Adipose tissue (tissue), 3 donors: ENCODE measurements around the gene G2E3. TPM values are rescaled to one million over a fixed set of nuclear protein-coding genes. Genes with fewer than 3 reads are reported as not detected.
"Not testable (repeated sequence)": the region's sequence is repeated elsewhere in the genome, so short reads cannot be mapped to it uniquely, and the experiment has no call there.

Experiments used
- H3K27ac ChIP-seq: one replicate; pipeline ENCODE4 v1.5.1; 2013; ENCODE audit warnings: low read depth, low read length
- WGBS, 3 donors: extraction: QIAGEN DNeasy Blood & Tissue Kit; methylation state at CpG; one replicate each; pipeline ENCODE4 v1.1.7; 2013; 5-methylcytosine and 5-hydroxymethylcytosine counted together
- polyA plus RNA-seq, 3 donors: library from polyadenylated mRNA; stranded (reverse); fragments of 200-250 nt; gene quantifications; one replicate each; pipeline ENCODE4 v1.2.3, GENCODE V29; 2013
- donor health status: healthy with polysubstance abuse.
- donor health status: Bipolar disorder and iron deficiency.
- donor health status: healthy.

Gene G2E3
- polyA plus RNA-seq, 3 donors: 2.9 to 4.5 (median 4.2) TPM

DNA sequence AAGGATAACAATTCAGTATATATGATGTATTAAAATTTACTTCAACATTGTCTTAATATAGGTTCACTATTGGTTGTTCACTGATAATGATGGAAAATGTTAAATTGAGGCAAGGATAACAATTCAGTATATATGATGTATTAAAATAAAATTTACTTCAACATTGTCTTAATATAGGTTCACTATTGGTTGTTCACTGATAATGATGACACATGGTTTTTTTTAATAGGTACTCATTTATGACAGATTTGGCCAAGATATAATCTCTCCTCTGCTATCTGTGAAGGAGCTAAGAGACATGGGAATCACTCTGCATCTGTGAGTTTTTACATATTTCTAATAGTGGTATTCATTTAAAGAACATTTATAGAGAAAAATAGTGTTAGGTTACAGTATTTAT lies 71.3 kb downstream of the G2E3 start:
- no peak overlapping the region for H3K27ac ChIP-seq

DNA sequence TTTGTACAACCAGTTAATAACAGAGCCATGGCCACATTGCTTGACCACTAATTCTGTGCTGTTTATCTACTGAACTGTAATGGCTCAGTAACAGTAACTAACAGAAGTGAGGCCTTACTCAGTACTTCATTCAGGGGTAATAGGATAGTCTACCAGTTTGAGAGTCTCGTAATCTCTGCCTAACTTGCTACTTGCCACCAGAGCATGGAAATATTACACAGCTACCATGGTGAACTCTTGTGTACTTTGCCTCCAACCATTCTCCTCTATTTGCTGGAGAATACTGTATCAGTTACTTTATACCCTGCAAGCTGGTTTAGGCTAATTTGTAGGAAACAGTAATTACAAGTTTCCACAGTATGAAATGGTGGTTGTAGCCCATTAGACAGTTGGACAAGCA lies 73.8 kb downstream of the G2E3 start:
- 90 to 100% (median 98%) methylated on average over 1 of the region's 1 CpG for WGBS, 3 donors
- H3K27ac ChIP-seq: no peak overlapping the region

DNA sequence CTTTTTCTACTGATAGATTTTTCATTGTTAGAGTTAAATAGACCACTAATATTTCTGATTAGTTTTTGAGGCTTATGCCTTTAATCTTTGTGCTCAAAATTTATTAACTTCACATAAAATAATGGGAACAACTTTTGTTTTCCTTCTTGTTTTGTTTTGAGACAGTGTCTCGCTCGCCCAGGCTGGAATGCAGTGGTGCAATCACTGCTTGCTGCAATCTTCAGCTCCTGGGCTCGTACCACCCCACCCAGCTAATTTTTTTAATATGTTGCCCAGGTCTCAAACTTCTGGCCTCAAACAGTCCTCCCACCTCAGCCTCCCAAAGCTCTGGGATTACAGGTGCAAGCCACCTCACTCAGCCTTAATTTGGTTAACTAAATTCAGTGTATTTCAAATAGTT lies 80.0 kb downstream of the G2E3 start:
- 48 to 96% (median 57%) methylated on average over 3 of the region's 3 CpGs for WGBS, 3 donors

DNA sequence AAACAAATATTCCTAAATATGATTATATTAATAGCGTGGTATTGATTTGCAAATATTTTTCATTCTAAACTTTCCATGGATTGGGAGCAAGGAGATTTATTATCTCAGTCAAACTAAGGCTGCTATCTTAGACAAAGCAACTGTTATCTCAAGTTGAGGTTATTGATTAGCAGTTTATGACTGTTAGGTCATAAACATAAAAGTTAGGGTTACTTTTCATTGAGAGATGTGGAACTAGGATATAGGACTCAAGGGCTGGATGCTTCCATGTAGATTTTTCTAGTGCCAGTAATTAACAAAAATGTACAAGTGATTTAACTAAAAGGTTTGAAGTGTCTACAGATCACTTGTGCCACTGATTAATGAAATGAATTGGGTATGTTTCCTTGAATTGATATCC lies 82.2 kb downstream of the G2E3 start:
- WGBS, 3 donors: 34 to 98% (median 97%) methylated on average over 1 of the region's 1 CpG
- H3K27ac ChIP-seq: no peak overlapping the region

More for the DNA sequence above, 80.0 kb downstream of the G2E3 start:
- H3K27ac ChIP-seq: no peak overlapping the region

DNA sequence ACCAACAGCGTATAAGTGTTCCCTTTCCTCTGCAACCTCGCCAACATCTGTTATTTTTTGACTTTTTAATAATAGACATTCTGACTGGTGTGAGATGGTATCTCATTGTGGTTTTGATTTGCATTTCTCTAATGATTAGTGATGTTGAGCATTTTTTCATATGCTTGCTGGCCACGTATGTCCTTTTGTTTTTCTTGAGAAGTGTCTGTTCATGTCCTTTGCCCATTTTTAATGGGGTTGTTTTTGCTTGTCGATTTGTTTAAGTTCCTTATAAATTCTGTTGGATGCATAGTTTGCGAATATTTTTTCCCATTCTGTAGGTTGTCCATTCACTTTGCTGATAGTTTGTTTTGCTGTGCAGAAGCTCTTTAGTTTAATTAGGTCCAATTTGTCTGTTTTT lies 85.5 kb downstream of the G2E3 start:
- H3K27ac ChIP-seq: not testable (repeated sequence)
- 97 to 98% (median 98%) methylated on average over 5 of the region's 5 CpGs for WGBS, 3 donors

DNA sequence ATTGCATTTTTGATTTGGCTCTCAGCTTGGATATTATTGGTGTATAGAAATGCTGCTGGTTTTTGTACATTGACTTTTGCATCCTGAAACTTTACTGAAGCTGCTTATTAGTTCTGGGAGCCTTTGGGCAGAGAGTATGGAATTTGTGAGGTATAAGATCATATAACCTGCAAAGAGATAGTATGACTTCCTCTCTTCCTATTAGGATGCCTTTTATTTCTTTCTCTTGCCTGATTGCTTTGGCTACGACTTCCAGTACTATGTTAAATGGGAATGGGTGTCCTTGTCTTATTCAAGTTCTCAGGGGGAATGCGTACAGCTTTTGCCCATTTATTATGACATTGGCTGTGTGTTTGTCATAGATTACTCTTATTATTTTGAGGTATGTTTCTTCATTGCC lies 86.6 kb downstream of the G2E3 start:
- 94 to 98% (median 96%) methylated on average over 2 of the region's 2 CpGs for WGBS, 3 donors
- H3K27ac ChIP-seq: no peak overlapping the region

DNA sequence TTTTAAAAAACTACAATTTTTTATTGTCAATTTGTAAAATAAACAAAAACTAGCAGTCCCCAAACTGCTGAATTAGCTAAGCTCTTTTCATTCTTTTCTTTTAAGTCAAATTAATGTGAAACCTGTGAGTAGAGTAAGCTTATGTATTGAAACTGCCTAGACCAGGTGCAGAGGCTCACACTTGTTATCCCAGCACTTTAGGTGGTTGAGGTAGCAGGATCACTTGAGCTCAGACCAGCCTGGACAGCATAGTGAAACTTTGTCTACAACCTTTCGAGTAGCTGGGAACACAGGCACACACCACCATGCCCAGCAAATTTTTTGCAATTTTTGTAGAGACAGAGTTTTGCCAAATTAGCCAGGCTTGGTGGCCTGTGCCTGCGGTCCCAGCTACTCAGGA lies 89.5 kb downstream of the G2E3 start:
- WGBS, 3 donors: 98 to 100% (median 99%) methylated on average over 2 of the region's 2 CpGs
- no peak overlapping the region for H3K27ac ChIP-seq

DNA sequence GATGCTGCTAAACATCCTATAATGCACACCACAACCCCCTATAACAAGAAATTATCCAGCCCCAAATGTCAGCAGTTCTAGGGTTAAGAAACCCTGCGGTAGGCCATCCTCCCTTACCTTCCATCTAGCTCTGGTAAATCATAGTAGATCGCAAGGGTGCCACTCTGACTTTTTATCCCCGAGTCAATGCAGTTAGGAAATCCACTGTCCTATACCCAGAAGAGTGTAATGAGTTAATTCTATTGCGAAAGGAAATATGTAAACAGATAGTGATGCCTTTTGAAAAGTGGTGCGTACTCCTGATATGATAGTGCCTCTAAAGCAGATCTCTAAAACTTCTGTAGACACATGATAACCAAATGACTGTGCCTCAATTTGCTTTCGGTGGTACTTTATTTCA lies 93.0 kb downstream of the G2E3 start:
- H3K27ac ChIP-seq: no peak overlapping the region
- WGBS, 3 donors: 74 to 87% (median 86%) methylated on average over 6 of the region's 6 CpGs

DNA sequence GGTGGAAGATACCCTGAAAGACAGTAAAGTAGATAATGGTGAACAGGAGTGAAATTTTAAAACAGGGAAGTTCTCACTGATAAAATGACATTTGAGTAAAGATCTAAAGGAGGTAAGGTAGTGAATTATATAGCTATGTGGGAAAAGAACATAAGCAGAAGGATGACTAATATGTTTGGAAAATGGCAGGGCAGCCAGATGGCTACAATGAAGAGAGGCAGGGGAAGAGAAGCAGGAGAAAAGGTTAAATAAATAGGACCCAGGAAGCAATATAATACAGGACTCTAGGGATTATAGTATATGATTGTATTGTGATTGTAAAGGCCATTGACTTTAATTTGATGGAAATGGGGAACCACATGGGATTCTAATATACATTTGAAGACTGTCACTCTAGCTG lies 96.2 kb downstream of the G2E3 start:
- no peak overlapping the region for H3K27ac ChIP-seq

DNA sequence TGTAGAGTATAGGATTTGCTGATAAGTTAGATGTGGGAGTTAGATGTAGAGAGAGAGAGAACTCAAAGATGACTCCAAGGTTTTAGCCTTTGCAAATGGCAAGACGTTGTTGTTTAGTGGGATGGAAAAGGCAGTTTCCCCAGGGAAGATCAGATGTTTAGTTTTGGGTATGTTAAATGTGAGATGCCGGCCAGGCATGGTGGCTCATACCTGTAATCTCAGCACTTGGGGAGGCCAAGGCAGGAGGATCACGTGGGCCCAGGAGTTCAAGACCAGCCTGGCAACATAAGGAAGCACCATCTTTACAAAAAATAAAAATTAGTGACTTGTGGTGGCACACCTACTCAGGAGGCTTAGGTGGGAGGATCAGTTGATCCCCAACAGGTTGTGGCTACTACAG lies 96.7 kb downstream of the G2E3 start:
- WGBS, 3 donors: 88 to 92% (median 90%) methylated on average over 3 of the region's 3 CpGs
- H3K27ac ChIP-seq: no peak overlapping the region

DNA sequence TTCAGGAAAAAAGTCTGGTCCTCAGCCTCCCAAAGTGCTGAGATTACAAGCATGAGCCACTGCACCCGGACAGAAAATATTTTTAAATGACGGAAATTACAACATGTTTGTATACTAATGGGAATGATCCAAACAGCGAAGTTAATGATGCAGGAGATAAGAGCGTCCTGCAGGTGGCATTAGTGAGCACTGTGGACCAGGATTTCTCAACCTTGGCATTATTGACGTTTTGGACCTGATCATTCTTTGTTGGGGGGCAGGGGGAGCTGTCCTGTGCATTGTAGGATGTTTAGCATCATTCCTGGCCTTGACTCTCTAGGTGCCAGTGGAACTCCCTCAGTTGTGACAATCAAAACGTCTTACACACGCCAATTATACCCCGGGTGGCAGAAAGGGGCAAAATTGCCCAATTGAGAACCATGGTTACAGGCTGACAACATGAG lies 97.3 kb downstream of the G2E3 start:
- no peak overlapping the region for H3K27ac ChIP-seq

DNA sequence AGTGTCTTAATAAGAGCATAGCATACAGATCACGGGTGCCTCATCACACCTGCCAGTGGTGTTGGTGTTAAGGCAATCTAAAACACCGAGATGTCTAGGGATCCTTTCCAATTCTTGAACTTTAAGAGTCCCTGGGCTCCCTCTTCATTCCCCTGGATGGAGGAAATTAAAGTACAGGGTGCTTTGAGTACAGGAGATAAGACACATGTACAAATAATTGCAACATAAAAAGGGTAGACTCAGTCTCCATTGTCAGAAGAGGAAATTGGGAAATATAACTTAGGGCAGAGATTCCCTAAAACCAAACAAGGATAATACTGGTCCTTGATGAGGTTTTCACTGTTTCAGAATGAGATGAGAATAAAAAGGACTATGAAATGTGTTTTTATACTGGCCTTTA lies 98.1 kb downstream of the G2E3 start:
- 66 to 88% (median 87%) methylated on average over 2 of the region's 2 CpGs for WGBS, 3 donors
- H3K27ac ChIP-seq: no peak overlapping the region

More for the DNA sequence above, 97.3 kb downstream of the G2E3 start:
- WGBS, 3 donors: 42 to 52% (median 52%) methylated on average over 8 of the region's 8 CpGs

DNA sequence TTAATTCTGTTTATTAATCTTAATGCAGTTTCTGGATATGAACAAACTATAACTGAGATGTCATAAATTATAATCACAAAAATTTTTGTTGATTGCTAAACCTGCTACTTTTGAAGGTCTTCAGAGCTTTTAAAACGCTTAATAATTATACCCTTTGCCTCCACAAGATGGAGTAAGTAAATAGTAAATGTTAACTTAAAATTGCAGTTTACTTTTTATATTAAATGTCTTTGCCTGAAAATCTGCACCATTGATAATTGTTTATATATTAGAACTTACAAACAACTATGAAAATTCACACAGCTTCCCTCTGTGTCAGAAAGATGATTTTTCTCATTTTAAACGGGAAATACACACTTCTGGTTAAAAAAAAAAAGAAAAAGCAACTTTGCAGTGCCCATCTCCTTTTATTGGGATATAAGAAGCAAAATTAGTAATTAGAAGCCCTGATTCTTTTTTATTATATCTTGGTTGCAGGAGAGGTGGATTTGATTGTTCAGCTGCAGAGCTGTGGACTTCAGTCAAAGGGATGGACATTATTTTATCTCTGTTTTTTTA lies 98.7 kb downstream of the G2E3 start:
- WGBS, 3 donors: 43 to 51% (median 48%) methylated on average over 2 of the region's 2 CpGs
- H3K27ac ChIP-seq: no peak overlapping the region

DNA sequence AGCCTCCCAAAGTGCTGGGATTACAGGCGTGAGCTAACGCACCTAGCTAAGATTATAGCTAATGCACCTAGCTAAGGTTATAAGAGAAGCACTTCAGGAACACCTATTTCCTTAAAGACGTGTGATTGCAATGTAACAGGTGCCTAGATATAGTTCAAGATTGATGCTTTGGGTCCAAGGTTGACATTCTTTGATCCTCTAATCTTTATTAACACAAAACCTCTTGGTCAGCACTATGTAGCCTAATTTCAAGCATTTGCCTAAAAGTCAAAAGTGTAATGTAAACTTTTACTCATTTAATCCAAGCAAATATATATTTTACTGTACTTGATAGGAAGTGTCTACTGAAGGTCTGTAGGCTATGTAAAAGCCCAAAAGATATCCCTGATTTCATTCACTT lies 99.7 kb downstream of the G2E3 start:
- 76 to 96% (median 93%) methylated on average over 3 of the region's 3 CpGs for WGBS, 3 donors
- H3K27ac ChIP-seq: no peak overlapping the region

DNA sequence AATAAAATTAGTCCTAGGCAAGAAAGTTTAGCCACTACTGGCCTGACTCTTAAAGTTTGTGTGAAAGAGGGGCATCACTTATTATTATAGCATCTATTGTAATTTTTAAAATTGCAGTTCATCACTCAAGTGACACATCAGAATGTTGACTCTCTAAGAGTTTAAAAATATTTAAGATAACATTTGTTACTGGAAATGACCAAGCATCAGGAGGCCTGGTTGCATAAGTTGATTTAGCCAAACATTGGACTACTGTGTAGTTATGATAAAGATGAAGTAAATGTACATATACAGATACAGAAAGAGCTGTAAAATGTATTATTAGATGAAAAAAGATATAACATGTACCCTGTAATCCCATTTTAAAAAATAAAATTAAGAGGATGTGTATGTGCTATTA lies 110.6 kb downstream of the G2E3 start:
- H3K27ac ChIP-seq: no peak overlapping the region

Other genes with a start within 250 kb of the G2E3 start
- gene SCFD1, start 63.2 kb downstream of the G2E3 start, polyA plus RNA-seq: 10 to 100 TPM; 31.0 to 60.7 (median 33.9) TPM